Duodenal mucosa (tissue), 2 donors: ENCODE data around the gene ABCC6.
"Not testable (repeated sequence)": the region's sequence is repeated elsewhere in the genome, so short reads cannot be mapped to it uniquely, and the experiment has no call there.

Experiments
- H3K27ac ChIP-seq: one replicate; pipeline ENCODE4 v1.7.0; 2013; ENCODE audit warnings: low read depth, low read length
- H3K27me3 ChIP-seq, 2 donors: one replicate each; pipeline ENCODE4 v1.7.0; 2013; ENCODE audit warnings: low read length in 2 of 2, control low read depth in 1 of 2; ENCODE audit not compliant: insufficient read depth in 2 of 2, control insufficient read depth in 1 of 2
- H3K36me3 ChIP-seq, 2 donors: one replicate each; pipeline ENCODE4 v1.7.0; 2013; ENCODE audit warnings: low read length in 2 of 2, control low read depth in 1 of 2; ENCODE audit not compliant: insufficient read depth in 2 of 2, control insufficient read depth in 1 of 2
- H3K4me1 ChIP-seq, 2 donors: one replicate each; pipeline ENCODE4 v1.7.0; 2013; ENCODE audit warnings: low read length in 2 of 2, control low read depth in 1 of 2; ENCODE audit not compliant: insufficient read depth in 2 of 2, control insufficient read depth in 1 of 2
- H3K4me3 ChIP-seq, 2 donors: one replicate each; pipeline ENCODE4 v1.7.0; 2013; ENCODE audit warnings: low read length in 2 of 2, low read depth in 1 of 2
- H3K9ac ChIP-seq, 2 donors: one replicate each; pipeline ENCODE4 v1.7.0; 2013; ENCODE audit warnings: low read length in 2 of 2, low read depth in 1 of 2
- H3K9me3 ChIP-seq, 2 donors: one replicate each; pipeline ENCODE4 v1.7.0; 2013; ENCODE audit warnings: low read length in 2 of 2, control low read depth in 1 of 2; ENCODE audit not compliant: control insufficient read depth in 1 of 2

The ABCC6 gene

DNA sequence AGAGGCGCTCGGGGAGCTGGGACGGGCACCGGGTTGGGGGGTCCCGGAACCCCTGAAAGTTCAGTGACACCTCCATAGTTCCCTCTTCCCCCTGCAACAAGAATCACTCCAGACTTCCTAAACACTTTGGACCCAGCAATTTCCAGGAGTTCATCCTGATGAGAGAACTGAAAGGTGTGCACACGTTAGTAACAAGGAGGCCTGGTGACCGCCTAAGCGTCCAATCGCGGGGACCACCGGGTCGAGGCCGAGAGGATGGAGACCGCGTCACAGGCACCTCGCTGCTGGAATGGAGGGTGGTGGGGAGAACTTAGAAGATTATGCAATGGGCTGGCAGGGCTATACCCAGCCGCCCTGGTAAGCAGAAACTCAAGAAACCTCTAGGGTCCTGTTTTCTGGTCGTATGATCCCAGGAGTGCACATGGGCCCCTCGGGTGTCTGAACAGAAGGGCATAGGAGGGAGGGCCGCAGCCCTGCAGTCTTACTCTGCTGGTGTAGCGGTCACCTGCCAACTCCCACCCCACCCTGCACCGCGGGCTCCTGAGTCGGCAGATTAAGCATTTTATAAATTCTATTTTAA, 458 bp upstream of the ABCC6 start:
- not testable (repeated sequence) for H3K4me3 ChIP-seq

DNA sequence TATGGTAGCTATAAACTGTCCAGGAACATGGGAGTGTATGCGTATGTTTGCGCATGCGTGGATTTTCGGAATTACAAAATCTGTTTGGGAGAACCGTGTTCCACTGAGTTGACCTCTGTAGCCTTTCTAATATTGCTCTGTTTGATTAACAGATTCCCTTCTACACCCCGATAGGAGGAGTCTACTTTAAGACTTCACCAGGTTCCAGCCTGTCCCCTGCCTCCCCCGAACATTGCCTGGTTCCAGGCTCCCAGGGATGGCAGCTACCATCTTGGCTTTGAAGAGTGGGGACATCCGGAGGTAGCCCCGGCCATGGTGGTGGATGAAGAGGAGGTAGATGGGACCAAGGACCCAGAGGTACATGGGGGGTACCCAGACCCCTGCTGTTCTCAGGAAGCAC, 1.9 kb downstream of the ABCC6 start:
- not testable (repeated sequence) for H3K9ac ChIP-seq, H3K4me3 ChIP-seq, H3K9me3 ChIP-seq, H3K27ac ChIP-seq, H3K36me3 ChIP-seq, H3K27me3 ChIP-seq, H3K4me1 ChIP-seq

More for the DNA sequence above, 458 bp upstream of the ABCC6 start:
- not testable (repeated sequence) for H3K9me3 ChIP-seq, H3K9ac ChIP-seq, H3K4me1 ChIP-seq, H3K36me3 ChIP-seq, H3K27me3 ChIP-seq, H3K27ac ChIP-seq

DNA sequence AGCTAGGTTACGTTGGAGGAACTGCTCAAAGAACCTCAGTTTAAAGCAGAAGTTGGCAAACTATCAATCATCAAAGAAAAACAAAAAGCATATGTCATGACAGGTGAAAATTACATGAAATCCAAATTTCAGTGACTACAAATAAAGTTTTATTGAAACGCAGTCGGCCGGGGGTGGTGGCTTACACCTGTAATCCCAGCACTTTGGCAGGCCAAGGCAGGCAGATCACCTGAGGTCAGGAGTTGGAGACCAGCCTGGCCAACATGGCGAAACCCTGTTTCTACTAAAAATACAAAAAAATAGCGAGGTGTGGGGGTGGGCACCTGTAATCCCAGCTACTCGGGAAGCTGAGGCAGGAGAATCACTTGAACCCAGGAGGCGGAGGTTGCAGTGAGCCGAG, 2.8 kb downstream of the ABCC6 start:
- not testable (repeated sequence) for H3K36me3 ChIP-seq, H3K4me1 ChIP-seq, H3K9me3 ChIP-seq, H3K4me3 ChIP-seq, H3K27ac ChIP-seq, H3K27me3 ChIP-seq, H3K9ac ChIP-seq

DNA sequence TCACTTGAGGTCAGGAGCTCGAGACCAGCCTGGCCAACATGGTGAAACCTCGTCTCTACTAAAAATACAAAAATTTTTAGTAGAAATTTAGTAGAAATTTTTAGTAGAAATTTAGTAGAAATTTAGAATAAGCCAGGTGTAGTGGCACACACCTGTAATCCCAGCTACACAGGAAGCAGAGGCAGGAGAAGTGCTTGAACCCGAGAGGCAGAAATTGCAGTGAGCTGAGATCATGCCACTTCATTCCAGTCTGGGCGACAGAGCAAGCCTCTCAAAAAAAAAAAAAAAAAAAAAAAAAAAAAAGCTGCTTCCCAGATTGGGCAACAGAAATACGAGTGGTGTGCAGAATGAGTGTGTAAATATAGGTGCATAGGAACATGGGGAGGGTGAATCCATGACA, 4.5 kb downstream of the ABCC6 start:
- not testable (repeated sequence) for H3K9me3 ChIP-seq, H3K27me3 ChIP-seq, H3K4me1 ChIP-seq, H3K36me3 ChIP-seq, H3K4me3 ChIP-seq, H3K27ac ChIP-seq, H3K9ac ChIP-seq

DNA sequence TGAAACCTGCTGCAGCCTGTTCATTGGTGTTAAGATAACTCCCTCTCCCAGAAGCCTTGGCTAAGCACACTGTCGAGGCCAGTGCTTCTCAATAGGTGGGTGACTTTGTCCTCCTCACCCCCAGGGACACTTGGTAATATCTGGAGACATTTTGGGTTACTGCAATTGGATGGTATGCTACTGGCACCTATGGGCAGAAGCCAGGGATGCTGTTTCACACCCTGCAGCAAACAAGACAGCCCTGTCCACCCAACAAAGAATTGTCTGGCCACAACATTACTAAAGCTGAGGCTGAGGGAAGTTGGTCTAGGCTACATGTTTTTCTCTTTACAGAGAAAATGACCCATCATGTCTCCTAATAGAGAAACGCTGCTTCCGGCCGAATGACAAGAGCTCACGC, 4.9 kb downstream of the ABCC6 start:
- not testable (repeated sequence) for H3K9me3 ChIP-seq, H3K36me3 ChIP-seq, H3K4me1 ChIP-seq, H3K9ac ChIP-seq, H3K4me3 ChIP-seq, H3K27me3 ChIP-seq, H3K27ac ChIP-seq

DNA sequence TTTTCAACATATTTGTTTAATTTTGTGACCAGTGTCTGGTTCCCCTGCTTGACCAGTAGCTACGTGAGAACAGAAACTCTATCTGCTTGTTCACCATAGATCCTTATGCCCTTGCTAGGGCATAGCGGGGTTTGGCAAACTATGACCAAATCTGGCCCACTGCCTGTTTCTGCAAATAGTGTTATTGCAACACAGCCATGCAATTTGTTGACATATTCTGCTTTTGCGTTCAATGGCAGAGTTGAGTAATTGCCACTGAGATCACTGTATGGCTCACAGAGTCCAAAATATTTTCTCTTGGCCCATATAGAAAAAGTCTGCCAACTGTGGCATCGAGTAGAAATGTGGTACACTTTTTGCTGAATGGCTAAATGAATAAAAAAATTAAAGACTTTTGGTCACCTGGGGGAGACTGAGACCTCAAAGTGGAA, 9.4 kb downstream of the ABCC6 start:
- not testable (repeated sequence) for H3K4me1 ChIP-seq, H3K36me3 ChIP-seq, H3K4me3 ChIP-seq, H3K9ac ChIP-seq, H3K27me3 ChIP-seq, H3K9me3 ChIP-seq, H3K27ac ChIP-seq

DNA sequence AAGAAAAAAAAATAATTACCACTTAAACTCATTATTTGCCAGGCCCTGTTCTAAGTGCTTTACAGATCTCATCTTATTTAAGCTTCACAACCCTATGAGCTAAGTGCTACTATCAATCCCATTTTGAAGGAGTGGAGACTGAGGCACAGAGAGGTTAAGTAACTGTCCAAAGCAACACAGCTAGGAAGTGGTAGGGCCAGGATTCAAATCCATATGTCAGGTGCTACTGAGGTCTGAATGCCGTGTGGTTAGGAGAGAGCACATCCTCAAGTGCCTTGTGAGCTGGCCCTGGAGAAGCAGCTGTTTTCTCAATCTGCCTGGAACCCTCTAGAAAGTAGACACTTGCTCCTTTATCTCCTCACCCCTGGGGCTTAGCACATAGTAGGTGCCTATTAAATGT, 11.9 kb downstream of the ABCC6 start:
- H3K27ac ChIP-seq, H3K4me1 ChIP-seq, H3K4me3 ChIP-seq, H3K27me3 ChIP-seq, H3K36me3 ChIP-seq, H3K9me3 ChIP-seq, H3K9ac ChIP-seq: not testable (repeated sequence)

DNA sequence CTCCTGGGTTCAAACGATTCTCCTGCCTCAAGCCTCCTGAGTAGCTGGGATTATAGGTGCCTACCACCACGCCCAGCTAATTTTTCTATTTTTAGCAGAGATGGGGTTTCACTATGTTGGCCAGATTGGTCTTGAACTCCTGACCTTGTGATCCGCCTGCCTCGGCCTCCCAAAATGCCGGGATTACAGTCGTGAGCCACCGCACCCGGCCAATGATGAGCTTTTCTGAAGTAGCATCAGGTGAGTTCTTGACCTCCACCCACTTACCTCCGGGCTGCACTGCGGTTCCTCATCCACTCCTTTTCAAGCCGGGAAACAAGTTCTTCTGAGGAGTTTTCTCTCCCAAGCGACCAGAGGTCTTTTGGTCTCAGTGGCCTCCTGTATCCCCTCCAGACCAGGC, 14.8 kb downstream of the ABCC6 start:
- not testable (repeated sequence) for H3K9ac ChIP-seq, H3K27ac ChIP-seq, H3K4me1 ChIP-seq, H3K36me3 ChIP-seq, H3K9me3 ChIP-seq, H3K27me3 ChIP-seq, H3K4me3 ChIP-seq

DNA sequence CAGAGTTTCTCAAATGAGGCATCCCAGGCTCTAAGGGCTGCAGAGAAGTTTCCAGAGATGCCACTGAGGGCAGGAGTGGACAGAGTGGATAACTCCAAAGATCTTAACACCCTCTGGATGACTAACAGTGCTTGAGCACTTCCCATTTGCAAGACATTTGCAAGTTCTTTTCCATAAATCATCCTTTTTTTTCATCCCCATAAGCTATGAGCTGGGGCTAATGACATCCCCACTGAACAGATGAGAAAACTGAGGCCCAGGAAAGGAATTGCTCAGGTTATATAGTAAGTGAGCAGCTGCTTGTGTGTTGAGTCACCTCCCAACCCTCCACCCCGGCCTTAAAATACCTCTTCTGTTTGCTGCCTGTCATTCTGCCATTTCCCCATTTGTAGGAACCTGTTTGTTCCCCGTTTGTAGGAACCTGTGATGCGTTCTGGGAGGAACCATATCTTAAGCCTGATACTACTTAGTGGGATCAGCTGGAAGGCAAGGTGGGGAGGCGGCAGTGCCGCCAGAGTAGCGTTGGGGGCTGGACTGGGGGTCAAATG, 15.4 kb downstream of the ABCC6 start:
- not testable (repeated sequence) for H3K27ac ChIP-seq, H3K4me3 ChIP-seq, H3K36me3 ChIP-seq, H3K4me1 ChIP-seq, H3K9me3 ChIP-seq, H3K9ac ChIP-seq, H3K27me3 ChIP-seq

DNA sequence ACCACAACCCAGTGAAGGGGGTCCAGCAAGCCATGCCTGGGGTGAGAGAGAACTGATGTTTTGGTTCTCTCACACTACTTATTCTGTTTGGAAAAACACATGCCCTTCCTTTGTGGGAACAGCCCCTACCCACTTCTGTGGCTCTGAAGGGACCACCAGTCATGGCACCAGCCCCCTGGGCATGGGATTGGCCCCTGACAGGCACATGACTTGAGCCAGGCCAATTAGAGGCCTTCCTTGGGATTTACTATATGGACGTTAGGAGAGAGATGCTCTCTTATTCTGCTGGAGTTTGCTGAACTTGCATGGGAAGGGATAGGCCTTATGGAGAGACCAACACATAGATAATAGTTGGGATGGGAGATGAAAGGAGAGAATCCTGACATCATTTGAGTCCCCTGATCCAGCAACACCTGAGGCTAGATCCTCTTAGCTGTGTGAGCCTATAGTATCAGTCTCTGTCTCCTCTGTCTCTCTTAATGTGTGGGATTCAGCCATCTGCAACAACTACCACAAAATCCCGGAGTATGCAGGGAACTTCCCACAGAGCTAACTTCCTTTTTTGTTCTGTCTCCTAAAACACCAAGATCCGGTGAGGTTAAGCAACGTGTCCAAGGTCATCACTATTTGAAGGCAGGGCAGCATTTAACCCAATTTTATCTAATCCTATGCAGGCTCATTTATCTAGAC, 16.1 kb downstream of the ABCC6 start:
- not testable (repeated sequence) for H3K9me3 ChIP-seq, H3K9ac ChIP-seq, H3K27me3 ChIP-seq, H3K27ac ChIP-seq, H3K4me1 ChIP-seq, H3K4me3 ChIP-seq, H3K36me3 ChIP-seq

DNA sequence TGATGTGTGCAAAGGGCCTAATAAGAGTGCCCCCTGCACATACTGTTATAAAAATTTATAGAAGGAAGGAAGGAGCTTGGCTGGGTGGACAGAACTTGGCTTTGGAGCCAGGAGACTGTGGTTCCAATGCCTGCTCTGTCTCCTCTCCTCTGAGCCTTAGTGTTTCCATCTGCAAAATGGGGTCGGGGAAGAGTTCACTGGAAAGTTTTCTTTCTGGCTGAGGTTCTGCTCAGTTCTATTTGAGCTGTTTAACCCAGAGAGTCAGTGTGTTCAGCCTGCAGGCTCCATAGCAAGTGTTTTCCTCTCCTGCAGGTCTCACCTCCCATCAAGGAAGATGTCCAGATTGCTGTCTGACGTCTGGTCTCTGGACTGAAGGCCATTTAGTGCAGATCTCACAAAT, 17.4 kb downstream of the ABCC6 start:
- not testable (repeated sequence) for H3K27ac ChIP-seq, H3K36me3 ChIP-seq, H3K4me3 ChIP-seq, H3K27me3 ChIP-seq, H3K9me3 ChIP-seq, H3K4me1 ChIP-seq, H3K9ac ChIP-seq
